Calu3 (cell line): Measurements from ENCODE around the gene CHSY3. TPM values are rescaled to one million over a fixed set of nuclear protein-coding genes. Genes with fewer than 3 reads are reported as not detected.

Source experiments
- BruUV-seq: library from RNA; stranded (reverse); fragments of 400-500 nt; replicated peaks from 2 replicates; lab custom pipeline; 2021; lab: Mats Ljungman, UMichigan
- CTCF ChIA-PET: fragments of 300-600 bp; sonication (Branson Sonifier 250); formaldehyde crosslinking; loops from one replicate; lab custom pipeline; 2022; ENCODE audit warnings: antibody characterized with exemption; lab: Charles Lee
- DNase-seq: peaks from one replicate; pipeline ENCODE4 v3.0.0; 2022
- H3K27ac Mint-ChIP-seq: one replicate; pipeline ENCODE4 v1.8.0; 2022; ENCODE audit warnings: mixed read lengths; ENCODE audit not compliant: unreplicated experiment
- H3K27me3 Mint-ChIP-seq: one replicate; pipeline ENCODE4 v1.8.0; 2022; ENCODE audit warnings: mixed read lengths; ENCODE audit not compliant: unreplicated experiment
- H3K36me3 Mint-ChIP-seq: one replicate; pipeline ENCODE4 v1.8.0; 2022; ENCODE audit warnings: mild to moderate bottlenecking, moderate library complexity, mixed read lengths; ENCODE audit not compliant: insufficient read depth, unreplicated experiment
- H3K4me1 Mint-ChIP-seq: one replicate; pipeline ENCODE4 v1.8.0; 2022; ENCODE audit warnings: mild to moderate bottlenecking, low read depth, mixed read lengths; ENCODE audit not compliant: unreplicated experiment
- H3K4me3 Mint-ChIP-seq: one replicate; pipeline ENCODE4 v1.8.0; 2022; ENCODE audit warnings: mild to moderate bottlenecking, low read depth, moderate library complexity, mixed read lengths; ENCODE audit not compliant: unreplicated experiment
- H3K9me3 Mint-ChIP-seq: one replicate; pipeline ENCODE4 v1.8.0; 2022; ENCODE audit warnings: low read depth, mixed read lengths; ENCODE audit not compliant: unreplicated experiment
- CTCF ChIP-seq: fragments of 200-600 bp; IDR thresholded peaks from one replicate; pipeline ENCODE4 v1.8.0; 2022; ENCODE audit warnings: antibody characterized with exemption; ENCODE audit not compliant: unreplicated experiment
- intact Hi-C: fragments of 100-400 bp; cut with micrococcal nuclease; formaldehyde crosslinking; loops from one replicate; pipeline ENCODE4 v1.10.0; 2022; ENCODE audit not compliant: unreplicated experiment
- total RNA-seq: library from RNA; stranded (reverse); gene quantifications from 2 replicates; pipeline ENCODE4 v1.2.3, GENCODE V29; 2022

The CHSY3 gene
- total RNA-seq, 1 experiment from 2014 or later, result 1.5 TPM

GRCh38 chr5:130116972-130117371, 212.7 kb downstream of the CHSY3 start:
- no peaks in the 10 kb centered on the region for H3K9me3 Mint-ChIP-seq
- intact Hi-C loops, result no loop called here
- DNase-seq, result no peak
- no peak overlapping the region for H3K27ac Mint-ChIP-seq
- TF ChIP-seq CTCF, result no peak
- H3K36me3 Mint-ChIP-seq, result no peaks in the 10 kb centered on the region
- no TSS peak for BruUV-seq
- H3K4me3 Mint-ChIP-seq, result no peak overlapping the region
- H3K27me3 Mint-ChIP-seq, result no peaks in the 10 kb centered on the region
- CTCF ChIA-PET, result no interaction called here
- peaks cover 8% of the 10 kb centered on the region for H3K4me1 Mint-ChIP-seq

- Mint-ChIP-seq H3K27me3 (no peaks in the 10 kb centered on the region), H3K4me3 (no peak overlapping the region), H3K27ac (no peak overlapping the region), H3K4me1 (no peaks in the 10 kb centered on the region), H3K9me3 (no peaks in the 10 kb centered on the region), H3K36me3 (no peaks in the 10 kb centered on the region)
- BruUV-seq, result no TSS peak
- CTCF ChIA-PET, result no interaction called here
- DNase-seq, result no peak
- TF ChIP-seq CTCF, result no peak
- intact Hi-C loops, result no loop called here
Observed at GRCh38 chr5:130126746-130127145, 222.5 kb downstream of the CHSY3 start.

DNA sequence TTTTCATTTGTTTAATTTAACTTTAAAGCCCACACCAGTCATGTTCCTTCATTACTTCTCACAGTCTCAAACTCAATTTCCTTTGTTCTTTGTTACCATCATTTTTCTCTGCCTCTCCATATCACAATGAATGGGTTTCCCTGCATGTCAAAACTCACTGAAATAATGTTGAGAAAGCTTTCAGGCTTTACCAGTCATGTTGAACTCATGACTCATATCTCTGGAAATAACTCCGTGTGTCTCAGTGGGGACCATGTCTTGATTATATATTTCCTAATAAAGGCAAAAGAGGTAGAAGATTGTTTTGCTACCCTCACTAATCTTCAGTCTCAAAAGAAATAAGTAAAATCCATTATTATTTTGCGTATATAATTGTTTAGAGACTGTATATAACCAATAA, 231.2 kb downstream of the CHSY3 start:
- DNase-seq, result no peak
- H3K27ac Mint-ChIP-seq, result no peak overlapping the region
- H3K27me3 Mint-ChIP-seq, result no peaks in the 10 kb centered on the region
- TF ChIP-seq CTCF, result no peak
- CTCF ChIA-PET, result interaction anchor here (0.6 kb wide), 1 partner anchor 15 kb away, joined by 4 read pairs; no protein-coding TSS in a partner anchor
- BruUV-seq, result no TSS peak
- H3K4me1 Mint-ChIP-seq, result no peaks in the 10 kb centered on the region
- intact Hi-C loops, result no loop called here
- H3K36me3 Mint-ChIP-seq, result no peaks in the 10 kb centered on the region
- no peaks in the 10 kb centered on the region for H3K9me3 Mint-ChIP-seq
- H3K4me3 Mint-ChIP-seq, result no peak overlapping the region

DNA sequence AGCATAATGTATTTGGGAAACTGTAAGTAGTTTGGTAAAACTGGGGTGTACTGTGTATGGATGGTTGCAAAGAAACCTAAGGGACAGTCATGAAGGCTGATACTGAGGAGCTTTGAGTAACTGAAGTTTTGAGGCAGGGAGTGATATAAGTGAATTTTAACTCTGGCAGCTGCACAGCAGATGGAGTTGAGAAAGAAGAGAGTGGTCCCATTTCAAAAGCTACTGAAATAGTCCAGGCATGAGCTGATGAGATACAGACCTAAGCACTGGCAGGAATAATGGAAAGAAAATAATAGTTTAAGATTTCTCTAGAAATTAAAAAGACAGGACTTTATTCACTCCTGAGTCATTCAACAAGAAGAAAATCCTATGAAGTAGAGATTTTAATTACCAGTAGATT, 232.0 kb downstream of the CHSY3 start:
- BruUV-seq, result no TSS peak

More for the DNA sequence above, 232.0 kb downstream of the CHSY3 start:
- no peaks in the 10 kb centered on the region for H3K4me1 Mint-ChIP-seq
- CTCF ChIA-PET, result no interaction called here
- H3K36me3 Mint-ChIP-seq, result no peaks in the 10 kb centered on the region
- no peaks in the 10 kb centered on the region for H3K27me3 Mint-ChIP-seq
- no peak for TF ChIP-seq CTCF
- DNase-seq, result no peak
- H3K4me3 Mint-ChIP-seq, result no peak overlapping the region
- H3K9me3 Mint-ChIP-seq, result no peaks in the 10 kb centered on the region
- intact Hi-C loops, result no loop called here
- no peak overlapping the region for H3K27ac Mint-ChIP-seq
